ENCODE results near the gene LAMA1. TPM values are rescaled to one million over a fixed set of nuclear protein-coding genes. Genes with fewer than 3 reads are reported as not detected.
"Not testable (repeated sequence)": the region's sequence is repeated elsewhere in the genome, so short reads cannot be mapped to it uniquely, and the experiment has no call there.

LAMA1 gene
- total RNA-seq, 1 experiment from 2014 or later = 129 TPM

DNA sequence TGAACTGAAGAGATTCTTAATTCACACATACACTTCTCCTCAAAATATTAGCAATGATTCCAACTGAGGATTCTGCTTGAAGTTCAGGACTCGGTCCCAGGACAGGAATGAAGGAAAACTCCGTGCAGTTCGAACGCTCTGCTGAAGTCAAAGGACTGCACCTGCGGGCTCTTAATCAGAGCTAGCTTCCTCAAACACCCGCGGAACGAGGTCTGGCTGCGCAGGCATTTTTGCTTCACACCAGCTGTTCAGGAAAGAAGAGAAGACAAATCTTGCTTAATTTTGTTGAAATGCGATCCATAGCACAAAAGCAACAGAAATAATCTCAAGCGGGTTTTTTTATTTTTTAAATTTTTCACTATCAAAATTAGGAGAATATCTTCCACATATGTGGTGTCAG, 175.6 kb downstream of the LAMA1 start:
- no peak for TF ChIP-seq CTCF (IDR thresholded peaks at IDR 0.05; ENCODE audit: insufficient read depth in 1 of 2, low read depth in 1 of 2, low read length in 1 of 2, severe bottlenecking in 1 of 2, unreplicated experiment in 1 of 2)
- Mint-ChIP-seq H3K27me3 (ENCODE audit: insufficient read depth, unreplicated experiment) (no peaks in the 10 kb centered on the region), H3K27ac (ENCODE audit: unreplicated experiment) (no peak overlapping the region), H3K4me1 (ENCODE audit: low read depth, unreplicated experiment) (no peaks in the 10 kb centered on the region), H3K36me3 (ENCODE audit: insufficient read depth, unreplicated experiment) (peaks cover 36% of the 10 kb centered on the region), H3K4me3 (ENCODE audit: unreplicated experiment) (no peak overlapping the region), H3K9me3 (ENCODE audit: unreplicated experiment) (no peaks in the 10 kb centered on the region)
- DNase-seq = no peak
- CTCF ChIA-PET = no interaction called here
- Histone ChIP-seq H3K36me3 (ENCODE audit: control insufficient read depth, insufficient read depth, low read length) (no peaks in the 10 kb centered on the region; the same call in 1 of the 2 replicates), H3K4me3 (ENCODE audit: low read depth, low read length) (no peak overlapping the region), H3K4me1 (no peaks in the 10 kb centered on the region), H3K9me3 (no peaks in the 10 kb centered on the region), H3K27me3 (replicated peaks; ENCODE audit: control insufficient read depth, insufficient read depth, low read length) (no peaks in the 10 kb centered on the region)
- BruUV-seq (replicated peaks) = no TSS peak
- POLR2A ChIA-PET = no interaction called here
- intact Hi-C loops (cut with micrococcal nuclease; ENCODE audit: unreplicated experiment) = no loop called here

DNA sequence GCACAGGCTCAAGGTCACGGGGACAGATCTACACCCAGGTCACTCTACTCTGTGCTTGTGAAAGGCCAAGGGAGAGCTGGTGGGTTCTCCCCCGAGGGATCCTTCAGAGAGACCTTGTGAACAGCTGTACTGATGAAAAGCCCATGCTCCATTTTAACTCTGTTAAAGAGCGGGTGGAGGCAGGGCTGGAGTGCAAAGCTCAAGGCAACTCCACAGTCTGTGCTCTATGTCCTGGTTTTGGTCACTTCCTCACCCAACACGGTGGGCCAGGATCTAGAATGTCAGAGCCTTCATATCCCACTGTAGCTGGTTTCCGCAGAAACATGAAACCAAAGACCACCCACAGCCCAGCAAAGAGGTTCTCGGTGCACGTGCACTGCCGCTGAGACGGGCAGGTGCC, 177.1 kb downstream of the LAMA1 start:
- Histone ChIP-seq H3K27me3 (replicated peaks; ENCODE audit: control insufficient read depth, insufficient read depth, low read length) (no peaks in the 10 kb centered on the region), H3K9me3 (no peaks in the 10 kb centered on the region), H3K4me1 (0 out of 2 replicates have a peak, but pooled peaks cover under 1% of the 10 kb centered on the region), H3K36me3 (ENCODE audit: control insufficient read depth, insufficient read depth, low read length) (no peaks in the 10 kb centered on the region; the same call in 1 of the 2 replicates), H3K4me3 (ENCODE audit: low read depth, low read length) (no peak overlapping the region)
- ChIA-PET CTCF (interaction anchor here (1.0 kb wide), 1 partner anchor 20 kb away, joined by 3 read pairs; no protein-coding TSS in a partner anchor), POLR2A (no interaction called here)
- Mint-ChIP-seq H3K9me3 (ENCODE audit: unreplicated experiment) (peaks cover 1% of the 10 kb centered on the region), H3K4me3 (ENCODE audit: unreplicated experiment) (no peak overlapping the region), H3K27ac (ENCODE audit: unreplicated experiment) (no peak overlapping the region), H3K36me3 (ENCODE audit: insufficient read depth, unreplicated experiment) (peaks cover 25% of the 10 kb centered on the region), H3K4me1 (ENCODE audit: low read depth, unreplicated experiment) (peaks cover 7% of the 10 kb centered on the region), H3K27me3 (ENCODE audit: insufficient read depth, unreplicated experiment) (no peaks in the 10 kb centered on the region)
- no peak for DNase-seq
- no TSS peak for BruUV-seq (replicated peaks)
- TF ChIP-seq CTCF (IDR thresholded peaks at IDR 0.05; ENCODE audit: insufficient read depth in 1 of 2, low read depth in 1 of 2, low read length in 1 of 2, severe bottlenecking in 1 of 2, unreplicated experiment in 1 of 2) = no peak
- intact Hi-C loops (cut with micrococcal nuclease; ENCODE audit: unreplicated experiment) = no loop called here

DNA sequence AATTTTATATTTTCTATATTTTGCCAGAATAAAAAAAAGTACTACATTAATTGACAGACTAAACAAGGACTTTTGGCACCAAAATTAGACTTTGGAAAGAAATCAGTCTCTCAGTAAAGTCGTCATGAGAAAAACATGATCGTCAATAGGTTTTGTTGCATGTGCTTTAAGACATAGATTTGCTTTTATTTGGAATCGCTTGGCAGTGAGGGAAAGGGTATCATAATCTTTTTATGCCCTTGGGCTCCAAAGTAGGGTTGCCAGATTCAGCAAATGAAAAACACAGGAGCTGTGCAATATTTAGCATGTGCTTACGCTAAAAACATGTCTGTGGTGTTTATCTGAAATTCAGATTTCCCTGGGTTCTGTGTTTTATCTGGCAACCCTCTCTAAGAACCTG, 177.6 kb downstream of the LAMA1 start:
- Histone ChIP-seq H3K4me3 (ENCODE audit: low read depth, low read length) (no peak overlapping the region), H3K27me3 (replicated peaks; ENCODE audit: control insufficient read depth, insufficient read depth, low read length) (no peaks in the 10 kb centered on the region), H3K4me1 (0 out of 2 replicates have a peak, but pooled peaks cover 4% of the 10 kb centered on the region), H3K36me3 (ENCODE audit: control insufficient read depth, insufficient read depth, low read length) (no peaks in the 10 kb centered on the region; the same call in 1 of the 2 replicates), H3K9me3 (no peaks in the 10 kb centered on the region)
- H3K9me3 Mint-ChIP-seq (ENCODE audit: unreplicated experiment) = peaks cover 6% of the 10 kb centered on the region
- no peaks in the 10 kb centered on the region for H3K27me3 Mint-ChIP-seq (ENCODE audit: insufficient read depth, unreplicated experiment)
- ChIA-PET CTCF (interaction anchor here (1.0 kb wide), 1 partner anchor 20 kb away, joined by 3 read pairs; no protein-coding TSS in a partner anchor), POLR2A (no interaction called here)
- DNase-seq = no peak
- intact Hi-C loops (cut with micrococcal nuclease; ENCODE audit: unreplicated experiment) = no loop called here
- TF ChIP-seq CTCF (IDR thresholded peaks at IDR 0.05; ENCODE audit: insufficient read depth in 1 of 2, low read depth in 1 of 2, low read length in 1 of 2, severe bottlenecking in 1 of 2, unreplicated experiment in 1 of 2) = no peak
- peaks cover 12% of the 10 kb centered on the region for H3K4me1 Mint-ChIP-seq (ENCODE audit: low read depth, unreplicated experiment)
- H3K27ac Mint-ChIP-seq (ENCODE audit: unreplicated experiment) = no peak overlapping the region
- peaks cover 25% of the 10 kb centered on the region for H3K36me3 Mint-ChIP-seq (ENCODE audit: insufficient read depth, unreplicated experiment)
- no peak overlapping the region for H3K4me3 Mint-ChIP-seq (ENCODE audit: unreplicated experiment)
- BruUV-seq (replicated peaks) = no TSS peak

GRCh38 chr18:6938403-6938802, 179.2 kb downstream of the LAMA1 start:
- H3K9me3 ChIP-seq; H3K9me3 Mint-ChIP-seq (ENCODE audit: unreplicated experiment); H3K4me3 Mint-ChIP-seq (ENCODE audit: unreplicated experiment); H3K36me3 ChIP-seq (ENCODE audit: control insufficient read depth, insufficient read depth, low read length); H3K27ac Mint-ChIP-seq (ENCODE audit: unreplicated experiment); H3K27me3 Mint-ChIP-seq (ENCODE audit: insufficient read depth, unreplicated experiment); intact Hi-C loops (cut with micrococcal nuclease; ENCODE audit: unreplicated experiment); H3K4me3 ChIP-seq (ENCODE audit: low read depth, low read length); H3K27me3 ChIP-seq (replicated peaks; ENCODE audit: control insufficient read depth, insufficient read depth, low read length); H3K4me1 ChIP-seq; BruUV-seq (replicated peaks); POLR2A ChIA-PET; DNase-seq: not testable (repeated sequence)
- CTCF ChIA-PET = interaction anchor here (0.6 kb wide), 1 partner anchor 390 kb away, joined by 3 read pairs; no protein-coding TSS in a partner anchor
- peaks cover 16% of the 10 kb centered on the region for H3K36me3 Mint-ChIP-seq (ENCODE audit: insufficient read depth, unreplicated experiment)
- H3K4me1 Mint-ChIP-seq (ENCODE audit: low read depth, unreplicated experiment) = peaks cover 13% of the 10 kb centered on the region

All from Caco-2 (cell line).